A549 (cell line): ENCODE measurements around the gene DHX32. TPM values are rescaled to one million over a fixed set of nuclear protein-coding genes. Genes with fewer than 3 reads are reported as not detected.

Experiments used
- ATAC-seq, 2 experiments: fragments of 200-7000 bp in 1 of 2; fragments of >200 bp in 1 of 2; cut with Nextera tagmentation in 1 of 2; cut with Tn5 transposase in 1 of 2; 3 replicates each; pipeline versions ENCODE4 v1.8.0 to v1.9.1; 2018 to 2020; ENCODE audit warnings: mild to moderate bottlenecking in 1 of 2, moderate library complexity in 1 of 2
- CTCF ChIA-PET: fragments of 300-600 bp; sonication (Branson Sonifier 250); formaldehyde crosslinking; extraction: SDS; loops from one replicate; lab custom pipeline; 2021; ENCODE audit warnings: antibody characterized with exemption, inconsistent platforms; lab: Yijun Ruan, JAX
- POLR2A ChIA-PET: fragments of 350-600 bp; formaldehyde crosslinking; extraction: SDS; loops from one replicate; lab custom pipeline; 2021; ENCODE audit warnings: antibody characterized with exemption, inconsistent platforms; lab: Yijun Ruan, JAX
- DNase-seq, 2 experiments: peaks; one replicate each; pipeline versions ENCODE4 v3.0.0 to v3.0.0-alpha.2; 2011 to 2016; ENCODE audit warnings: low read depth in 1 of 2, low spot score in 1 of 2
- FAIRE-seq: peaks from 2 replicates; lab custom pipeline; 2011; peaks lifted over from hg19 to GRCh38; lab: Jason Lieb, UNC
- H3K27ac ChIP-seq, 2 experiments: fragments of >200 bp; sonication (Bioruptor Twin); formaldehyde crosslinking; 3 replicates each; pipeline ENCODE4 v1.5.1; 2016 to 2017
- H3K4me1 ChIP-seq: fragments of >200 bp; sonication (Bioruptor Twin); formaldehyde crosslinking; 3 replicates; pipeline ENCODE4 v1.6.1; 2016
- H3K4me2 ChIP-seq: fragments of >200 bp; sonication (Bioruptor Twin); formaldehyde crosslinking; 3 replicates; pipeline ENCODE4 v1.6.1; 2016
- H3K4me3 ChIP-seq: fragments of >200 bp; sonication (Bioruptor Twin); formaldehyde crosslinking; 3 replicates; pipeline ENCODE4 v1.5.1; 2016
- H3K9me3 ChIP-seq: fragments of >200 bp; sonication (Bioruptor Twin); formaldehyde crosslinking; 3 replicates; pipeline ENCODE4 v1.6.1; 2016
- CTCF ChIP-seq: fragments of >200 bp; sonication (Bioruptor Twin); formaldehyde crosslinking; IDR thresholded peaks from 3 replicates; pipeline ENCODE4 v1.5.1; 2016
- EHF ChIP-seq: fragments of 250-450 bp; sonication (Bioruptor Pico); IDR thresholded peaks from 2 replicates; pipeline ENCODE4 v1.5.0; 2020; ENCODE audit warnings: mild to moderate bottlenecking
- EHMT2 ChIP-seq: fragments of 200-600 bp; sonication (generic); IDR thresholded peaks from 2 replicates; pipeline ENCODE4 v1.6.1; 2016; ENCODE audit warnings: antibody characterized with exemption, low read depth, mild to moderate bottlenecking, moderate library complexity
- EP300 ChIP-seq, 2 experiments: fragments of >200 bp; sonication (Bioruptor Twin); formaldehyde crosslinking; IDR thresholded peaks; 2 replicates in 1 of 2; 3 replicates in 1 of 2; pipeline ENCODE4 v1.6.1; 2016 to 2017
- FOXS1 ChIP-seq: fragments of 250-450 bp; sonication (Bioruptor Pico); IDR thresholded peaks from 2 replicates; pipeline ENCODE4 v1.5.0; 2020; ENCODE audit warnings: mild to moderate bottlenecking, moderate library complexity
- GATA3 ChIP-seq: IDR thresholded peaks from 2 replicates; pipeline ENCODE4 v1.6.1; 2012; ENCODE audit warnings: borderline replicate concordance
- HES2 ChIP-seq: fragments of >200 bp; sonication (Bioruptor Twin); formaldehyde crosslinking; IDR thresholded peaks from 2 replicates; pipeline ENCODE4 v1.6.1; 2016
- HEYL ChIP-seq: fragments of 250-450 bp; sonication (Bioruptor Pico); IDR thresholded peaks from 2 replicates; pipeline ENCODE4 v1.8.0; 2021; ENCODE audit warnings: mild to moderate bottlenecking, moderate library complexity
- MAFK ChIP-seq: fragments of 450-650 bp; IDR thresholded peaks from 2 replicates; pipeline ENCODE4 v1.6.1; 2014; ENCODE audit not compliant: partially characterized antibody
- MAZ ChIP-seq: fragments of 150-350 bp; IDR thresholded peaks from 2 replicates; pipeline ENCODE4 v1.6.1; 2014; ENCODE audit warnings: antibody characterized with exemption, low read depth, low read length, borderline replicate concordance
- MYC ChIP-seq: IDR thresholded peaks from 2 replicates; pipeline ENCODE4 v1.6.1; 2012; ENCODE audit warnings: mild to moderate bottlenecking, inconsistent platforms, low read length, improper control_type of control experiment, borderline replicate concordance
- NFE2L2 ChIP-seq: fragments of 150-350 bp; conservative IDR thresholded peaks from 2 replicates; pipeline ENCODE4 v1.6.1; 2014; ENCODE audit warnings: low read length
- NR3C1 ChIP-seq: fragments of >200 bp; sonication (Bioruptor Twin); formaldehyde crosslinking; IDR thresholded peaks from 3 replicates; pipeline ENCODE4 v1.6.1; 2017
- POLR2AphosphoS2 ChIP-seq: conservative IDR thresholded peaks from 2 replicates; pipeline ENCODE4 v1.6.1; 2012; ENCODE audit warnings: low read length, improper control_type of control experiment, inconsistent platforms
- RARB ChIP-seq: fragments of 250-450 bp; sonication (Bioruptor Pico); IDR thresholded peaks from 2 replicates; pipeline ENCODE4 v1.8.0; 2021; ENCODE audit warnings: mild to moderate bottlenecking, moderate library complexity
- REST ChIP-seq: fragments of 200-600 bp; sonication (generic); IDR thresholded peaks from 2 replicates; pipeline ENCODE4 v1.6.1; 2016; ENCODE audit warnings: antibody characterized with exemption, mild to moderate bottlenecking, moderate library complexity
- SREBF2 ChIP-seq: fragments of 450-650 bp; IDR thresholded peaks from 2 replicates; pipeline ENCODE4 v1.6.1; 2014; ENCODE audit warnings: mild to moderate bottlenecking, moderate library complexity
- TP53 ChIP-seq: fragments of 250-450 bp; sonication (Bioruptor Pico); IDR thresholded peaks from 2 replicates; pipeline ENCODE4 v1.5.0; 2021; ENCODE audit warnings: mild to moderate bottlenecking, moderate library complexity
- USF2 ChIP-seq: fragments of 450-650 bp; IDR thresholded peaks from 2 replicates; pipeline ENCODE4 v1.6.1; 2014; ENCODE audit warnings: antibody characterized with exemption
- ZFP36 ChIP-seq: fragments of 450-650 bp; IDR thresholded peaks from 2 replicates; pipeline ENCODE4 v1.6.1; 2014; ENCODE audit warnings: borderline replicate concordance; ENCODE audit not compliant: partially characterized antibody
- ZNF302 ChIP-seq: fragments of 250-450 bp; sonication (Bioruptor Pico); IDR thresholded peaks from 2 replicates; pipeline ENCODE4 v1.9.0; 2021; ENCODE audit warnings: inconsistent platforms, mild to moderate bottlenecking, moderate library complexity
- WGBS: methylation state at CpG from one replicate; pipeline ENCODE4 v1.1.6; 2017; ENCODE audit errors: missing lambda C conversion rate; 5-methylcytosine and 5-hydroxymethylcytosine counted together
- polyA plus RNA-seq, 4 experiments: library from polyadenylated mRNA; depleted of rRNA in 3 of 4; stranded (reverse); fragments of >200 nt; fragmentation: RNase III in 1 of 4; extraction: RNeasy Plus Mini Kit Qiagen cat#74134 plus additional on column Dnase treatment in 1 of 4; gene quantifications; 2 replicates in 3 of 4; 3 replicates in 1 of 4; pipeline ENCODE4 v1.2.3, GENCODE V29; 2011 to 2017

The DHX32 gene
- polyA plus RNA-seq, 2 of the 4 experiments (the other 2 are of a cell fraction): 37.4 to 61.8 TPM

- ATAC-seq (no peak), DNase-seq (no peak), FAIRE-seq (no peak)
- no peaks in the 10 kb centered on the region for H3K4me1 ChIP-seq
- WGBS: 92% methylated on average over 8 of the region's 8 CpGs
- TF ChIP-seq HEYL: no peak
- no peak for TF ChIP-seq MYC
- TF ChIP-seq HES2: no peak
- no peak for TF ChIP-seq MAFK
- TF ChIP-seq NR3C1: no peak
- TF ChIP-seq NFE2L2: no peak
- TF ChIP-seq RARB (CRISPR knock-in tag): no peak
- TF ChIP-seq GATA3: no peak
- no peak for TF ChIP-seq FOXS1 (CRISPR knock-in tag)
- ChIA-PET POLR2A (no interaction called here), CTCF (interaction anchor here (0.6 to 1.4 kb wide), 2 partner anchors 12 to 667 kb away, joined by 3 to 5 read pairs; no protein-coding TSS in a partner anchor)
- no peaks in the 10 kb centered on the region for H3K9me3 ChIP-seq
- no peak overlapping the region for H3K27ac ChIP-seq
- no peak overlapping the region for H3K4me2 ChIP-seq
- H3K4me3 ChIP-seq: no peak overlapping the region
Measured at GRCh38 chr10:125799451-125800182, 81.5 kb downstream of the DHX32 start.

- Histone ChIP-seq H3K9me3 (no peaks in the 10 kb centered on the region), H3K27ac (no peak overlapping the region), H3K4me1 (no peaks in the 10 kb centered on the region), H3K4me3 (no peak overlapping the region), H3K4me2 (no peak overlapping the region)
- CTCF ChIA-PET: interaction anchor here (0.9 to 1.5 kb wide), 2 partner anchors 13 to 71 kb away, joined by 3 read pairs; no protein-coding TSS in a partner anchor
- ATAC-seq (no peak), DNase-seq (no peak), FAIRE-seq (no peak)
- POLR2A ChIA-PET: no interaction called here
- no peak for TF ChIP-seq SREBF2
- no peak for TF ChIP-seq ZNF302 (CRISPR knock-in tag)
- TF ChIP-seq EHMT2: no peak
- TF ChIP-seq EP300 (IDR thresholded peaks at IDR 0.05): no peak
- TF ChIP-seq CTCF: no peak
- no peak for TF ChIP-seq MAZ
- no peak for TF ChIP-seq POLR2AphosphoS2
- TF ChIP-seq USF2: no peak
- no peak for TF ChIP-seq ZFP36
- TF ChIP-seq REST: no peak
- TF ChIP-seq EHF (CRISPR knock-in tag): no peak
- no peak for TF ChIP-seq TP53 (CRISPR knock-in tag)
- WGBS: 57% methylated on average over 5 of the region's 5 CpGs
Measured at GRCh38 chr10:125797994-125798662, 83.0 kb downstream of the DHX32 start.
